ENCODE data around the gene ZDHHC14. TPM values are rescaled to one million over a fixed set of nuclear protein-coding genes. Genes with fewer than 3 reads are reported as not detected.

The ZDHHC14 gene
- total RNA-seq, 1 experiment from 2014 or later: 1.7 TPM

DNA sequence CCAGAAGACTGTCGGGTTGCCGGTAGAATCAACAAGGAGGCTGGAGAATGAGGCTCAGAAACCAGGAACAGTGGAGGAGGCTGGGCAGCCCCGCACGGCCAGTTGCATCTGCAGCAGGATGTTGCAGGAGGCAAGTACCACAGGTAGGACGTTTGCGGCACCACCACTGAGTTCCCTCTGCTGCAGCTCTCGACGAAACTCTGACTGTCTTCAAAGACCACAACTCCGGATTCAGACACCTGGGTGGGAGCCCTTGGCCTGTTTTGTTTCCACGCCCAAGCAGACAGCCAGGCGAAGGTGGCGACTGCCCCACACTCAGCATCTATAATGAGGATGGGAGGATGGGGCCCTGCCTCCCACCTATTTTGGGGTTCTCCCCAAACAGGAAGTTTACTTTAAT, 218.2 kb downstream of the ZDHHC14 start:
- no peak overlapping the region for H2AK5ac ChIP-seq (ENCODE audit: insufficient read length, low read length)
- peaks cover 2% of the 10 kb centered on the region; the same call in 1 of the 2 replicates for H3K4me1 ChIP-seq (ENCODE audit: insufficient read depth, low read length)
- H3K4me2 ChIP-seq (ENCODE audit: insufficient read depth, insufficient read length, low read length): no peak overlapping the region
- no peak overlapping the region for H3K23ac ChIP-seq (ENCODE audit: insufficient read length, low read depth, low read length)
- no peak overlapping the region for H4K8ac ChIP-seq (replicated peaks; ENCODE audit: insufficient read length, low read depth, low read length)
- no peaks in the 10 kb centered on the region for H3K27me3 ChIP-seq (ENCODE audit: insufficient read depth, low read length)
- H2BK12ac ChIP-seq (ENCODE audit: insufficient read length, low read depth, low read length): no peak overlapping the region
- H3K56ac ChIP-seq (ENCODE audit: insufficient read length, low read depth, low read length): no peak overlapping the region
- no peak overlapping the region for H2AFZ ChIP-seq (ENCODE audit: low read length)
- no peaks in the 10 kb centered on the region for H3K9me3 ChIP-seq (ENCODE audit: control insufficient read depth, low read depth, low read length)
- no peak for DNase-seq
- no peak overlapping the region for H2BK5ac ChIP-seq (ENCODE audit: insufficient read length, low read length)
- Mint-ChIP-seq H3K4me1 (peaks cover 5 to 7% of the 10 kb centered on the region in 2 experiments), H3K9me3 (no peaks in the 10 kb centered on the region), H3K36me3 (ENCODE audit: insufficient read depth in 1 of 3, low read depth in 3 of 3) (peaks cover 0 to 3% (median 0%) of the 10 kb centered on the region in 3 experiments; a peak in 1 of 7 replicates), H3K4me3 (no peak overlapping the region), H3K27ac (0 out of 7 replicates have a peak overlapping the region, but pooled peaks of 1 of the 3 experiments have one; percentile 66), H3K27me3 (ENCODE audit: low read depth) (no peaks in the 10 kb centered on the region)
- H2BK20ac ChIP-seq (ENCODE audit: low read depth, low read length, poor library complexity, severe bottlenecking): no peak overlapping the region
- WGBS (ENCODE audit: extremely low coverage, insufficient read length, low lambda C conversion rate): no CpG with 5 or more reads among the region's 12 CpGs
- no peak overlapping the region for H3K4ac ChIP-seq (ENCODE audit: low read depth, low read length)
- H3K18ac ChIP-seq (ENCODE audit: insufficient read length, low read depth, low read length): no peak overlapping the region
- no peak overlapping the region for H3K14ac ChIP-seq (ENCODE audit: insufficient read depth, low read length)
- no peak overlapping the region for H2BK15ac ChIP-seq (ENCODE audit: low read depth, low read length)
- H3T11ph ChIP-seq (ENCODE audit: low read length): no peak overlapping the region
- H3K79me1 ChIP-seq (ENCODE audit: insufficient read depth, low read depth, low read length, poor library complexity, severe bottlenecking): no peaks in the 10 kb centered on the region
- no peak overlapping the region for H3K9ac ChIP-seq (ENCODE audit: extremely low read depth, insufficient read length, low read length)
- no peak overlapping the region for H4K91ac ChIP-seq (ENCODE audit: insufficient read length, low read depth, low read length)
- H4K5ac ChIP-seq (ENCODE audit: insufficient read length, low read depth, low read length): no peak overlapping the region
- no peaks in the 10 kb centered on the region for H4K20me1 ChIP-seq (ENCODE audit: control insufficient read depth, insufficient read depth, insufficient read length)
- H3K23me2 ChIP-seq (ENCODE audit: insufficient read length, low read depth, low read length, poor library complexity, severe bottlenecking): no peaks in the 10 kb centered on the region
- H3K79me2 ChIP-seq (ENCODE audit: insufficient read depth, low read length): no peaks in the 10 kb centered on the region
- TF ChIP-seq, protein P1, sequence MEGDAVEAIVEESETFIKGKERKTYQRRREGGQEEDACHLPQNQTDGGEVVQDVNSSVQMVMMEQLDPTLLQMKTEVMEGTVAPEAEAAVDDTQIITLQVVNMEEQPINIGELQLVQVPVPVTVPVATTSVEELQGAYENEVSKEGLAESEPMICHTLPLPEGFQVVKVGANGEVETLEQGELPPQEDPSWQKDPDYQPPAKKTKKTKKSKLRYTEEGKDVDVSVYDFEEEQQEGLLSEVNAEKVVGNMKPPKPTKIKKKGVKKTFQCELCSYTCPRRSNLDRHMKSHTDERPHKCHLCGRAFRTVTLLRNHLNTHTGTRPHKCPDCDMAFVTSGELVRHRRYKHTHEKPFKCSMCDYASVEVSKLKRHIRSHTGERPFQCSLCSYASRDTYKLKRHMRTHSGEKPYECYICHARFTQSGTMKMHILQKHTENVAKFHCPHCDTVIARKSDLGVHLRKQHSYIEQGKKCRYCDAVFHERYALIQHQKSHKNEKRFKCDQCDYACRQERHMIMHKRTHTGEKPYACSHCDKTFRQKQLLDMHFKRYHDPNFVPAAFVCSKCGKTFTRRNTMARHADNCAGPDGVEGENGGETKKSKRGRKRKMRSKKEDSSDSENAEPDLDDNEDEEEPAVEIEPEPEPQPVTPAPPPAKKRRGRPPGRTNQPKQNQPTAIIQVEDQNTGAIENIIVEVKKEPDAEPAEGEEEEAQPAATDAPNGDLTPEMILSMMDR (conservative IDR thresholded peaks at IDR 0.05): no peak
- no peak overlapping the region for H2BK120ac ChIP-seq (ENCODE audit: low read depth, low read length, poor library complexity, severe bottlenecking)
- no peak overlapping the region for H3K27ac ChIP-seq (ENCODE audit: insufficient read length, low read depth, low read length)

All from H9 (cell line).